COLO668 (cell line): ENCODE measurements around the gene MINK1.
"Not testable (repeated sequence)": the region's sequence is repeated elsewhere in the genome, so short reads cannot be mapped to it uniquely, and the experiment has no call there.

Source experiments
- DNase-seq: peaks from one replicate; lab custom pipeline; 2025; ENCODE audit not compliant: unreplicated experiment; lab: John Stamatoyannopoulos, UW

The MINK1 gene

GRCh38 chr17:4869058-4869998 lies 36.2 kb downstream of the MINK1 start:
- DNase-seq: not testable (repeated sequence)

DNA sequence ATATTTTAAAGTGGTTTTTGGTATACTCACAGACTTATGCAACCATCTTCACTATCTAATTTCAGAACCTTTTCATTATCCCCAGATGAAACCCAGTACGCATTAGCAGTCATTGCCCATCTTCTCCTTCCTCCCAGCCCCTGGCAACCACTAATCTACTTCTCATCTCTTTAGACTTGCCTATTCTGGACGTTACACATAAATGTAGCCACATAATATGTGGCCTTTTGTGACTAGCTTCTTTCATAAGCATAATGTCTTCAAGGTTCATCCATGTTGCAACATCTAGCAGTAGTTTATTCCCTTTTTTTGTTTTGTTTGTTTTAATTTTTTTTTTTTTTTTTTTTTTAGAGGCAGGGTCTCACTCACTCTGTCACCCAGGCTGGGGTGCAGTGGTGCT lies 37.7 kb downstream of the MINK1 start:
- DNase-seq: no peak

- DNase-seq: no peak
Measured at GRCh38 chr17:4872786-4873185, 39.6 kb downstream of the MINK1 start.

DNA sequence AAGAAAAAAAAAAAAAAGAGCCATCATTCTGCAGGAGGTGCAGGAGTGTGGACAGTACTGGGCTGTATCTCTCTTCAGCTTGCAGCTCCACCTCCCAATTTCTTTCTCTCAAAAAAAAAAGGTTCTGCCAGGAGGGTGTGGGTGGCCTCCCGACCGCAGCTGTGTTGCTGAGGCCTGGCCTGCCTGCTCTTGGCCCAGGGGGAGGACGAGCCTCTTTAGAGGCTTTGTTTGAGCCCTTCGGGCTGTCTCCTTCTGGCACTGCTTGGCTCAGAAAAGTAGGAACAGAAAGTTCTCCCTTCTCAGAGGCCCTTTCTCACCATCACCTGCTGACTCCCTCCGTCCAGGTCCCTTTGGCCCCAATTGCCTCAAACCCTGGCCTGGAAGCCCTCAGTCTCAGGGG lies 43.9 kb downstream of the MINK1 start:
- DNase-seq: no peak

DNA sequence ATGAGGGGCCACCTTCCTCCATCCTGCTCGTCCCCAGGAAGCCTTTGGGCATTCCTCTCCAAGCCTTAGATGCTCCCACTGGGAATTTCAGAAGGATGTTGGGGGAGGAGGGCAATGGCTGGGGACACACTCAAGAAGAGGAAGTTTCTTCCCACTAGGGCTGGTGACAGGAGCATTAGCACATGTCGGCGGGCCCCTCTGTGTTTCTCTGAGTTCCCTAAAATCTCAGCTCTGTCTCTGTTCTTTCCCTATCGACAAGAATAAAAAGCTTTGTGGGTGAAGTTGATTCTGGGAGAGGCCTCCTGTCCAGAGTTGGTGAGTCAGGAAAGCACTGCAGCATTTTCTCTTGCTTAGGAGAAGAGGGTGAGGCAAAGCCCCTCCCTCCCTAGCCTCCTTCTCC lies 46.5 kb downstream of the MINK1 start:
- no peak for DNase-seq

DNA sequence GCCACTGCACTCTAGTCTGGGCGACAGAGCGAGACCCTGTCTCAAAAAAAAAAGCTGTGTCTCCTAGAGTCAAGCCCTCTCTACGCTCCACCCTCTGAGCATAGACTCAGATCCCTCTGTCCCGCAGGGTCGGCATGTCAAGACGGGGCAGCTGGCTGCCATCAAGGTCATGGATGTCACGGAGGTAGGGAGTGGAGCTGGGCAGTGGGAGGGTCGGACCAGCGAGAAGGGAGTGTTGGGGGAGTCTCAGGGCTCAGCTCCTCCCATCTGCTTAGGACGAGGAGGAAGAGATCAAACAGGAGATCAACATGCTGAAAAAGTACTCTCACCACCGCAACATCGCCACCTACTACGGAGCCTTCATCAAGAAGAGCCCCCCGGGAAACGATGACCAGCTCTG lies 47.7 kb downstream of the MINK1 start:
- no peak for DNase-seq

DNA sequence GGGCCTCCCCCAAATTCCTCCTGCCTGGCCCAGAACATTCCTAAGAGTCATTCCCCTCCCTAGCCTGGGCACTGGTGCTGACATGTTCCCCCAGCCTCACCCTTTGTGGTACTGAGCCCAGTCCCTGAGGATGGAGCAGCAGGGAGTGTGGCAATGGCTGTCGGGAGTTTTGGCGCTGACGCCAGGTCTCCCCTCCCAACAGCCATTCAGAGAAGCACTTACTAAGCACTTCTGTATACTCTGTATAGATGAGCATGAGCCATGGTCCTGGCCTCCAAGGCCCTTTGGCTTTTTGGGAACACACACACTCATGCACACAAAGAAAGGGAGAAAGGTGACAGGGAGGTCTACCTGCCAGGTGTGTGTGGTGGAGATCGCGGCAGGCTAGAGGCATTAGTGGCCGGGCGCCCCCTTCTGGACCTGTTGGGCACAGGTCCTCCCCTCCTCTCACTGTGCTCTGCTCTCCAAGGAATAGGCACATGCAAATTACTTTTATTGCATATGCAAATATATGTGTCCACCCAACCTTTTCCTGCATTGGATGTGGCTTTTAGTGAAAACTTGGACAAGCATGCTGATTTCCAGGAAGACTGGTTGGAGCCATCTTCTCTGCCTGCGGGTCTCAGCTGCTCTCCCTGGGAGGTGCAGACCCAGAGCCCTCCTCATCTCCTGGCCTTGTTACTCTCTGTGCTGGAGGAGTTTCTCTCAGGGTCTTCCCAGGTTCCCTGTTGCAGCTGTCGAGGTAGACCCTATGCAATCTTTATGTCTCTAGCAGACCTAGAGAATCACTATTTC lies 48.8 kb downstream of the MINK1 start:
- DNase-seq: peak; percentile 67

GRCh38 chr17:4884489-4884888 lies 51.3 kb downstream of the MINK1 start:
- no peak for DNase-seq

- DNase-seq: no peak
Measured at GRCh38 chr17:4886830-4887229, 53.7 kb downstream of the MINK1 start.

GRCh38 chr17:4887581-4887980 lies 54.4 kb downstream of the MINK1 start:
- DNase-seq: no peak

GRCh38 chr17:4891411-4892410 lies 58.6 kb downstream of the MINK1 start:
- DNase-seq: no peak

DNA sequence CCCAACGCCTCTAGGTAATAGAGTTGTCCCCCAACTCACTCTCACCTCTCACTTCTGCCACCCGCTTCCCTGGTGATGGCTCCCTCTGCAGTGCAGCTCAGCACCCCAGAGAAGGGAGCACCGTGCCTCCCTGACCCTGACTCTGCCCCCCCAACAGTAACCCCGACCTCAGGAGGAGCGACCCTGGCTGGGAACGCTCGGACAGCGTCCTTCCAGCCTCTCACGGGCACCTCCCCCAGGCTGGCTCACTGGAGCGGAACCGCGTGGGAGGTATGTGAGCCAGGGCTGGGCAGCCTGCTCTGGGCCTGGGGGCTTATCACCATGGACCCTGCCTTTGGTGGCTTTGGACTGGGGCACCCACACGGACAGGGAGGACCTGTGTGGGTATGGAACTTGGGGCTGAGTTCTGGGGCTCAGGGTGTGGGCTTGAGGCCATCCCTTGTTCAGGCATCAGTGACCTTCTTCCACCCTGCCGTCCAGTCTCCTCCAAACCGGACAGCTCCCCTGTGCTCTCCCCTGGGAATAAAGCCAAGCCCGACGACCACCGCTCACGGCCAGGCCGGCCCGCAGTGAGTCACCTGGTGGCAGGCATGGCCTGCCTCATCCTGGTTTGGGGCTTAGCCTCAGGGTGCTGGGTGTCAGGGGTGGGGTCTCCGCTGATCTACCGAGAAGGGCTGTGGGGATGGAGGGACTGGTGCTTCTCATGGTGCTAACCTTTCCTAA lies 59.5 kb downstream of the MINK1 start:
- DNase-seq: no peak

- DNase-seq: no peak
Measured at GRCh38 chr17:4893272-4893671, 60.1 kb downstream of the MINK1 start.

GRCh38 chr17:4893721-4894560 lies 60.8 kb downstream of the MINK1 start:
- DNase-seq: no peak

- DNase-seq: no peak
Measured at GRCh38 chr17:4895121-4895520, 62.0 kb downstream of the MINK1 start.

DNA sequence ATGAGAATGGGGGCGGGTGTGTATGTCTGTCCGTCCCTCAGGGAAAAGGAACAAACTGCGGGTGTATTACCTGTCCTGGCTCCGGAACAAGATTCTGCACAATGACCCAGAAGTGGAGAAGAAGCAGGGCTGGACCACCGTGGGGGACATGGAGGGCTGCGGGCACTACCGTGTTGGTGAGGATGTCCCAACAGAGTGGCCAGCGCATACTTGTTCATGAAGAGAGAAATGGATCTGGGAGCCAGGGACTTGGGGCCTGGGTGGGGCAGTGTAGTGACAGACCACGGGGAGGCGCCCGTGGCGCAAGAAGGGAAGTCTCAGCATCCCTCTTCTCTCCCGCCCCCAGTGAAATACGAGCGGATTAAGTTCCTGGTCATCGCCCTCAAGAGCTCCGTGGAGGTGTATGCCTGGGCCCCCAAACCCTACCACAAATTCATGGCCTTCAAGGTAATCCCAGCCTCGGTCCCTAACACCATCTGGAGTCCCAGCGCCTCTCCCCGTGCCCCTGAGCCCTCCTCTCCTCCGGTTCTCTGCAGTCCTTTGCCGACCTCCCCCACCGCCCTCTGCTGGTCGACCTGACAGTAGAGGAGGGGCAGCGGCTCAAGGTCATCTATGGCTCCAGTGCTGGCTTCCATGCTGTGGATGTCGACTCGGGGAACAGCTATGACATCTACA lies 62.7 kb downstream of the MINK1 start:
- no peak for DNase-seq

- no peak for DNase-seq
Measured at GRCh38 chr17:4896332-4897197, 63.4 kb downstream of the MINK1 start.

DNA sequence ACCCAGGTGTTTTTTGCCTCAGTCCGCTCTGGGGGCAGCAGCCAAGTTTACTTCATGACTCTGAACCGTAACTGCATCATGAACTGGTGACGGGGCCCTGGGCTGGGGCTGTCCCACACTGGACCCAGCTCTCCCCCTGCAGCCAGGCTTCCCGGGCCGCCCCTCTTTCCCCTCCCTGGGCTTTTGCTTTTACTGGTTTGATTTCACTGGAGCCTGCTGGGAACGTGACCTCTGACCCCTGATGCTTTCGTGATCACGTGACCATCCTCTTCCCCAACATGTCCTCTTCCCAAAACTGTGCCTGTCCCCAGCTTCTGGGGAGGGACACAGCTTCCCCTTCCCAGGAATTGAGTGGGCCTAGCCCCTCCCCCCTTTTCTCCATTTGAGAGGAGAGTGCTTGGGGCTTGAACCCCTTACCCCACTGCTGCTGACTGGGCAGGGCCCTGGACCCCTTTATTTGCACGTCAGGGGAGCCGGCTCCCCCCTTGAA lies 64.1 kb downstream of the MINK1 start:
- no peak for DNase-seq
